Colon (tissue), 2 donors: Measurements from ENCODE around the gene ARHGAP5.
A peak's percentile ranks its signal among the peaks of the same experiment; 100 is the strongest.
"Not testable (repeated sequence)": the region's sequence is repeated elsewhere in the genome, so short reads cannot be mapped to it uniquely, and the experiment has no call there.

Experiments used
- FAIRE-seq: peaks from 2 replicates; lab custom pipeline; 2012; peaks lifted over from hg19 to GRCh38; lab: Jason Lieb, UNC
- donor health status: control.
- donor health status: control.

Gene ARHGAP5

GRCh38 chr14:32109676-32110547 is 32.8 kb downstream of the ARHGAP5 start:
- FAIRE-seq = no peak

GRCh38 chr14:32110548-32110896 is 33.4 kb downstream of the ARHGAP5 start:
- no peak for FAIRE-seq

- FAIRE-seq = no peak
Measured at GRCh38 chr14:32121536-32121935, 44.4 kb downstream of the ARHGAP5 start.

- FAIRE-seq = no peak
Measured at GRCh38 chr14:32121948-32122347, 44.8 kb downstream of the ARHGAP5 start.

- FAIRE-seq = not testable (repeated sequence)
Measured at GRCh38 chr14:32126899-32127730, 50.0 kb downstream of the ARHGAP5 start.

GRCh38 chr14:32127731-32128654 is 50.9 kb downstream of the ARHGAP5 start:
- FAIRE-seq = not testable (repeated sequence)

- no peak for FAIRE-seq
Measured at GRCh38 chr14:32128703-32129102, 51.6 kb downstream of the ARHGAP5 start.

GRCh38 chr14:32129124-32129523 is 52.0 kb downstream of the ARHGAP5 start:
- FAIRE-seq = no peak

GRCh38 chr14:32131689-32132088 is 54.6 kb downstream of the ARHGAP5 start:
- FAIRE-seq = not testable (repeated sequence)

GRCh38 chr14:32134448-32135097 is 57.5 kb downstream of the ARHGAP5 start:
- FAIRE-seq = no peak

GRCh38 chr14:32136027-32136825 is 59.1 kb downstream of the ARHGAP5 start:
- FAIRE-seq = peak; percentile 66

- FAIRE-seq = no peak
Measured at GRCh38 chr14:32137313-32137712, 60.2 kb downstream of the ARHGAP5 start.

GRCh38 chr14:32137892-32138291 is 60.8 kb downstream of the ARHGAP5 start:
- no peak for FAIRE-seq

- FAIRE-seq = no peak
Measured at GRCh38 chr14:32142341-32142740, 65.2 kb downstream of the ARHGAP5 start.

- FAIRE-seq = no peak
Measured at GRCh38 chr14:32142754-32143437, 65.8 kb downstream of the ARHGAP5 start.

GRCh38 chr14:32150392-32150791 is 73.3 kb downstream of the ARHGAP5 start:
- no peak for FAIRE-seq

GRCh38 chr14:32166029-32166428 is 88.9 kb downstream of the ARHGAP5 start:
- no peak for FAIRE-seq

GRCh38 chr14:32166924-32167323 is 89.8 kb downstream of the ARHGAP5 start:
- no peak for FAIRE-seq

GRCh38 chr14:32167907-32168306 is 90.8 kb downstream of the ARHGAP5 start:
- FAIRE-seq = no peak

- FAIRE-seq = no peak
Measured at GRCh38 chr14:32169191-32169590, 92.1 kb downstream of the ARHGAP5 start.
